GM18873 (cell line): ENCODE results near the gene EXOC4.
"Not testable (repeated sequence)": the region's sequence is repeated elsewhere in the genome, so short reads cannot be mapped to it uniquely, and the experiment has no call there.

Experiments
- ATAC-seq: cut with Tn5 transposase; IDR thresholded peaks from one replicate; pipeline ENCODE4 v1.9.1; 2021; ENCODE audit warnings: mild to moderate bottlenecking, moderate library complexity, moderate number of reproducible peaks; ENCODE audit not compliant: unreplicated experiment, low FRiP score

The EXOC4 gene

DNA sequence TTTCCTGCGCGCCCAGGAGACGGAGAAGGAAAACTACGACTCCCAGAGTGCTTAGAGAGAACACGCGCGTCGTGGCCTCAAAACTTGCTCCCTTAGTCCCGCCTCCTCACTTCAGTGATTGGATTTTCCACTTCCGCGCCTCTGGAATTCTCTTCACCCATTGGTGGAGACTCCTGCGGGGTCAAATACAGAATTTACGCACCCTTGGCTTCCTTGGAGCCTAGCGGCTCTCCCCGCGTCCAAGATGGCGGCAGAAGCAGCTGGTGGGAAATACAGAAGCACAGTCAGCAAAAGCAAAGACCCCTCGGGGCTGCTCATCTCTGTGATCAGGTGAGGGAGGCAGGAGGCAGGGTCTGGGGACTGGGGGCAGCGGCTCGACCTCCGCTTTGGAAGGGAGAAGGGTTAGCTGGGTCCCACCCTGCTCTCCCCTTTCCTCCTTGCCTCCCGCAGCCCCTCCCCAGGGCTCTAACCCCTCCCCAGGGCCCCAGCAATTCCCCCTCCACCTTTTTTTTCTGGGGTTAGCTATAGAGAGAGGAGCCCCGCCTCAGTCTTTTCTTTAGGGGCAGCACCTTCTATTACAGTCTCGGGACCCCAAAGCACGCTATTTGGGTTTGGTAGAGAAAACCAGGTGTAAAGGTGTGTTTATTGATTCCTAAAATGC lies at the start of gene EXOC4:
TSS of gene EXOC4 (plus strand) at position 221 of the 661 bp plus-strand sequence.
- ATAC-seq: peak; percentile 97

DNA sequence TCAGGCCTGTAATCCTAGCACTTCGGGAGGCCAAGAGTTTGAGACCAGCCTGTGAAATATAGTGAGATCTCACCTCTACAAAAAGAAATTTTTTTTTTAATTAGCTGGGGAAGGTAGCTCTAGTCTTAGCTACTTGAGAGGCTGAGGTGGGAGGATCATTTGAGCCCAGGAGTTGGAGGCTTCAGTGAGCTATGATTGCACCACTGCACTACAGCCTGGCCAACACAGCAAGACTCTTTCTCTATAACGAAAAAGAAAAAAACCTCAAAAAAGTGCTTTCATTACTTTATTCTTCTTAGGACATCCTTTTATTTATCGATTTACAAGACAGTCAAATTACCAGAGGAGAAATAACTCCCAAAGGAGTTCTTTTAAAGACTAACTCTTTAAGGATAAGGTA lies 49.4 kb upstream of the EXOC4 start:
- no peak for ATAC-seq

DNA sequence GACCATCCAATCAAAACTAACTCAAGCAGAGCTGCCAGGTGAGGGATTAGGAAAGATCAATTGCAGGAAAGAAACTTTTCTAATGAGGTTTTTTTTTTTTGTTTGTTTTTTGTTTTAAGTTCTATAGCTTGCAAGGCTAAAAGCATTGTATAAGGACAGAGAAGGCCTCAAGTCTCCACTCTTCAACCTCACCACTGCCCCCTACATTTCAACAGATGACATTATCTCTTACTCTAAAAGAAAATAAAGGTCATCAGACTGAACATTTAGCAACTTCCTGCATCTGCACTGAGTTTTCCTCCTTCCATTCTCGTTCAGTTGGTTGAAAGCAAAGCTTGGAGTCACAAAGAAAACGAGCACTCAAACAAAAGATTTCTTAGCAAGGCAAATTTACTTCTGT lies 45.2 kb upstream of the EXOC4 start:
- no peak for ATAC-seq

DNA sequence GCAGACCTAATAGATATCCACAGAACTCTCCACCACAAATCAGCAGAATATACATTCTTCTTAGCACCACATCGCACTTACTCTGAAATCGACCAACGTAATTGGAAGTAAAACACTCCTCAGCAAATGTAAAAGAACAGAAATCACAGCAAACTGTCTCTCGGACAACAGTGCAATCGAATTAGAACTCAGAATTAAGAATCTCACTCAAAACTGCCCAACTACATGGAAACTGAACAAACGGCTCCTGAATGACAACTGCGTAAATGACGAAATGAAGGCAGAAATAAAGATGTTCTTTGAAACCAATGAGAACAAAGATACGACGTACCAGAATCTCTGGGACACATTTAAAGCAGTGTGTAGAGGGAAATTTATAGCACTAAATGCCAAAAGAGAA lies 42.1 kb upstream of the EXOC4 start:
- not testable (repeated sequence) for ATAC-seq

DNA sequence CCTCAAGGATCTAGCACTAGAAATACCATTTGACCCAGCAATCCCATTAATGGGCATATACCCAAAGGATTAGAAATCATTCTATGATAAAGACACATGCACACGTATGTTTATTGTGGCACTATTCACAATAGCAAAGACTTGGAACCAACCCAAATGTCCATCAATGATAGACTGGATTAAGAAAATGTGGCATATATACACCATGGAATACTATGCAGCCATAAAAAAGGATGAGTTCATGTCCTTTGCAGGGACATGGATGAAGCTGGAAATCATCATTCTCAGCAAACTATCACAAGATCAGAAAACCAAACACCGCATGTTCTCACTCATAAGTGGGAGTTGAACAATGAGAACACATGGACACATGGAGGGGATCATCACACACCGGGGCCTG lies 39.1 kb upstream of the EXOC4 start:
- not testable (repeated sequence) for ATAC-seq

DNA sequence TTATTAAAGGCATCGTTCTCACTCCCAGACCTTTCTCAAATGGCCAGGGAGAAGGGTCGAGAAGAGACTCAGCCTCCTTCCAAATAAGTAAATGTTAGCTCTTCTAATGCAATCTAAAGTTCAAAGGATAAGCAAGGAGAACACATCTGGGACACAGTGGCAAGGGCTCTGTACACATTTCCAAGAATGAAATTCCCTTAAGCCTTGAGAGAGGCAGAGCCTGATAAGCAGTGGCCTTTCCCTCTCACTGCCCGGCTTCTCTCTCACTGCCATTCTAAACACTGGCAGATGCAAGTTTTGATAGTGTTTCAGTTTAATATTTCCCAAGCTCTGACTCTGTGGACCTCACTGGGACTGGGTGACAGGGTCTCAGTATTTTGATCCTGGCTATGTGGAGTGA lies 35.1 kb upstream of the EXOC4 start:
- ATAC-seq: no peak

DNA sequence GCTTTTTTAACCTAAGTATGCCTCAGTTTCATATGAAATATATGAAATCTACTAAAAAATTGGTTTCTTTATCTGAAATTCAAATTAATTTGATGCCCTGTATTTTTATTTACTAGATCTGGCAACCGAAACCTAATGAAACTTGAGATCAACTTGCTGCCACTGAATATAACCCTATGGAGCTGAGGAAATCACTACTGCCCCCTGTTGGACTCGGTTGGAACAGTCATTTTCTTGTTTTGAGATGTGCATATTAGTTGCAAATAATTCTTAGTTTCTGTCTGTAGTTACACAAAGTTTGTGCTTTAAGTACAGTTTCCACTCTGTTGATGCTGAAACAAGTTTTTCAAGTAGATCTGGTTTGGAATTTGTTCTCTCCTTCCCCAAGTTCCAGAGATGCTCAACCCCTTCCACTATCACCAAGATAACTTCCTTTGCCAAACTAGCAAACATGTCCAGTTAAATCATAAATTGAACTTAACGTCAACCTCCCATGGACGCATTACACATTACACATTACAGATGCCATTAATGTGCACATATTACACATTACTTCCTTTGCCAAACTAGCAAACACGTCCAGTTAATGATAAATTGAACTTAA lies 22.2 kb upstream of the EXOC4 start:
- no peak for ATAC-seq

DNA sequence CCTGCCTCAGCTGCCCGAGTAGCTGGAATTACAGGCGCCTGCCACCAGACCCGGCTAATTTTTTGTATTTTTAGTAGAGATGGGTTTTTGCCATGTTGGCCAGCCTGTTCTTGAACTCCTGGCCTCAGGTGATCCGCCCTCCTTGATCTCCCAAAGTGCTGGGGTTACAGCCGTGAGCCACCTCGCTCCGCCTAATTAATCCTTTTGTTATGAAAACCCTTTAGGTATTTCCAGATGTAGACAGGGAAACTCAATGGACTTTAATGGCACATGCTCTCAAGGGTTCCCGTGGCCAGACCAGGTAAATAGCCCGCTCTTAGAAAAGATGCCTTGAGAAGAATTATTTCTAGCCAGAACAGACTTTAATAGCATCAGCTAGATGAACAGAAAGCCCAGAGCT lies 19.7 kb upstream of the EXOC4 start:
- no peak for ATAC-seq

DNA sequence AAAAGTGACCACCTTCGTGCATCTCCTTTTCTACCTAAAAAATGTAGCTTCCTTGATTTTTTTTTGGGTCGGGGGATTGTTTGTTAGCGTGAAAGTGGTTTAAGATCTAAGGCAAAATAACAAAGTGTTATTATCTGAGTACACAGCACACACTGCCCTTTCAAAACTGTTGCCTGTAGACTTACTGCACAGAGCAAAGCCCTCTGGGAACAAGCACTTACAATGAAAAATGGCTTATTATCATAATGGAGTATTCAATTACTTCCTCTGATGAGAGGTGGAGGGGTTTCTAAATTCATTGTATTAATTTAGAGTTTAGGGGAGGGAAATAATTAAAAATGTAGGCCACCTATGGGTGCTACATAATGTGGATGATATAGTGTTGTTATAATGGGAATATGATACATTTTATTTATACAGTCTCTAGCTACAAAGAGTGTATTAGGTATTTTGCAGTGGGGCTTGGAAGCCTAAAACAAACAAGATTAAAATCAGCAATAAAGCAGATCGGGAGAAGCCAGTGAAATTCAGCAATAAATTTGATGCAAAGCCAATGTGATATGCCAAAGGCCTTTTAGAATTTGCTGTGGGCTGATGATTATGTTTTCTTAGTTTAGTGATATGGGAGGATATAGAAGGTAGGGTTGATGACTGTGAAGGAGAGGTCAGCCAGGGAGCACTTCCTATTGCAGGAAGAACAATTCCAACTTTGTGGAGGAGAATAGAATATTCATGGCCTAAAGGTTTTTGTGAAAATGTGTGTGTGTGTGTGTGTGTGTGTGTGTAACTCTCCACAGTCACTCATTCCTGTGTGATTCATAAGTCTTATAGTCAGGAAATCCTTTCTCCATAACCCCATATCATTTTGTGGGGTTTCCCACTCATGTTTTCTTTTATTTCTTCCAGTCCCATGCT lies 17.7 kb upstream of the EXOC4 start:
- ATAC-seq: no peak

DNA sequence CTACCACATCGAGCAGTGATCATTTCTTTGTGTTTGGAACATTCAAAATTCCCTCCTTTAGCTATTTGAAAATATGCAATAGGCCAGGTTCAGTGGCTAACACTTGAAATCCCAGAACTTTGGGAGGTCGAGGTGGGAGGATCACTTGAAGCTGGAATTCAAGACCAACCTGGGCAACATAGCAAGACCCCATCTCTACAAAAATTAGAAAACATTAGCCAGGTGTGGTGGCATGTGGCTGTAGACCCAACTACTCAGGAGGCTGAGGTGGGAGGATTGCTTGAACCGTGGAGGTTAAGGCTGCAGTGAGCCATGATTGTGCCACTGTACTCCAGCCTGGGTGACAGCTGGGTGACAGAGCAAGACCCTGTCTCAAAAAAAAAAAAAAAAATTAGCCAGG lies 15.3 kb upstream of the EXOC4 start:
- ATAC-seq: no peak

DNA sequence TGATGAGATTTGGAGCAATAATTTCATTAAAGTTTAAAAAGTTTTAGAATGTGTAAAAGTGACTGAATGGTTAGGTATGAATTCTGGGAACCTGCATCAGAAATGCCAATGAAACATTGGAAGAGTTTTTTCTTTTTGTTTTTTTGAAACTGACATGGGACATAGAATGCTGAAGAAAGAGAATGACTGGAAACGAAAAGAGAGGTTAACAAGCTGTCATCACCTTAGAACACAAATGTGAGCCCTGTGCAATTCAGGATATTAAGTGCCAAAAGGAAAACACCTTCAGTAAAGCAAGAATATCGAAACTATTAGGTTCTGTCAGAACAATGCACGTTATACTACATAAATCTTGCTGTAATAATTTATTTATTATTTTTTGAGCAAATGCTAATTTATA lies 12.6 kb upstream of the EXOC4 start:
- no peak for ATAC-seq

DNA sequence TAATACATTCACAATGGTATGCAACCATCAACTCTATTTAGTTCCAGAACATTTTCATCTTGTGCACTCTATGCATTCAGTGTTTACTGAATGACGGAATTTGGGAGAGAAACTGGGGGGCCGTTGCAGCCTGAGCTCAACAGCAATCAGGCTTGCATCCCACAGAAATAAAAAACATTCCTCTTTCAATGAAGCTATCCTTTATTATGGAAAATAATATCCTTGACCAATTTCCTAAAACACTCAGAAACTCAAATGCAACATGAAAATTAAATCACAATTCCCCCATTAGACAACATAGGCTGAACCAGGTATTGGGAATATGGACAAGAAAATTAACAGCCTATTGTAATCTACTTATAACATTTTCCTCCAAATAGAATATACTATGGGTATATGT lies 6.3 kb upstream of the EXOC4 start:
- no peak for ATAC-seq

DNA sequence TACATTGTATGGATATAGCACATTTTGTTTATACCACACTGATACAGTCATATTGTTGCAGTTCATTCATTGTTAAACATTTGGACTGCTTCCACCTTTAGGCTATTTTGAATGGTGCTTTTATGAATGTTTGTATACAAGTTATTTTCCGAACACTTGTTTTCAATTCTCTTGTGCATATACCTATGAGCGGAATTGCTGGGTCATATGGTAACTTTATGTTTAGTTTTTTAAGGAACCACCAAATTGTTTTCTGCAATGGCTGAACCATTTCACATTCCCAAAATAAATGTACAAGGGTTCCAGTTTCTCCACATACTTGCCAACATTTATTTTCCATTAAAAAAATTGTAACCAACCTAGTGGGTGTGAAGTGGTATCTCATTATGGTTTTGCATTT lies 4.0 kb upstream of the EXOC4 start:
- no peak for ATAC-seq

DNA sequence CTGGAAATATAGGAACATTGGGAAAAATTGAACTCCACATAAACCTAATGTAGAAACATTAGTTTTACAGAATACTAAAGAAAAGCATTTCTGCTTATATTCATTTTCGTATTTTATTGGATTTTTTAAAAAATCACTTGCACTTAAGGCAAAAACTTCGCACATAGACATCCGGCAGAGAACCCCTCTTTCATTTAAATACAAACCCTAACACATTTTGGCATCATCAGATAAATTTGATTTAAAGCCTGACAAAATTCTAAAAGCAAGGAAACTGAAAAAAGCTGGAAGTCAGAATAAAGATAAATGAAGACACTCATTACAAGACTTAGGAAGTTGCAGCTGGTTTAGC lies 396 bp upstream of the EXOC4 start:
- no peak for ATAC-seq

DNA sequence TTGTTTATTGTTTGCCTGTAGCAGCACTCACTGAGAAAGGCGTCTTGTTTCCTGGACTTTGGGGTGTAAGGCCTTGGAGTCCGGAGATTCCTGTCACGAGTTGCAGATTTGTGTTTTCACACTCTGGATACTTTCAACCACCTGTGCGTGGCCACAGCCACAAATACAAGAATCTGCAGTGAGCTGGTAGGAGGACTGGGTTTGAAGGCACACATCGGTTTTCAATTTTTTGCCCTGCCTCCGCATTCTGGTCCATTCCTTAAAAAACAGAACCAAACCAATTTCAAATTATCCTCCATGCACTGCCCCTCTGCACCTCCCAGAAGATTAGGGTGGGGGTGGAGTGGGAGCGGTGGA lies 619 bp downstream of the EXOC4 start:
- no peak for ATAC-seq

DNA sequence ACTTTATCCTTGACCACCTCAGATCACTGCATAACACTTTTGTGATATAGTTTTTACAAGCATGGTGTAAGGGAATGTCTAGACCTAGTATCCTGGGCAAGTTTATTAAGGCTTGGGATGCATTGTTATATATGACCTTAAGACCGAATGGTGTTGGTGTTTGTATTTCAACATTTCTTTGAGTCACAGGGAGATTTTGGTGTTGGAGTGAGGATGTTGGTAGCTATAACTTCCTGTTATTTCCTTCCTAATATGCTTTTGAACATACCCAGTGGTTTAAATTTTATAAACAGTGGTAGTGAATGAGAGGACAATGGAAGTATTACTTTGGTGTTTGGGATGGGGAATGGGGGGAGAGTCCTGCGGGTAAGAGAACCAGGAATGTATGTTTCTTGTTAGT lies 2.6 kb downstream of the EXOC4 start:
- no peak for ATAC-seq

DNA sequence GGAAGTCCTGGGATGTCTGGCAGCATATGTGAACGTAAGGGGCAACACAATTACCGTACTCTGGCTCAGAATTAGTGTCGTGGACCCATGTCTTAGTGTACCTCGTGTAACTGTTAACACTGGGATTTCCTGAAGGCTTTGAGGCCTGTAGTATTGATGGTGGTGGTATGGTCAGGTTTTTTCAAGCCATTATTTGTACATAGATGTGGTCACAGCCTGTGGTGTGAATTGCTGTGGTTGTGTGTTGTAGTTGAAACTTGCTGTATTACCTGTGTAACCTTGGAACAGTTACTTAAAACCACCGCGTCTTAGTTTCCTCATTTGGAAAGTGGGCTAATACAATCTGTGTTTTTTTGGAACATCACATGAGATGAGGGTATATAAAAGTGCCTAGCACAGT lies 5.3 kb downstream of the EXOC4 start:
- no peak for ATAC-seq

DNA sequence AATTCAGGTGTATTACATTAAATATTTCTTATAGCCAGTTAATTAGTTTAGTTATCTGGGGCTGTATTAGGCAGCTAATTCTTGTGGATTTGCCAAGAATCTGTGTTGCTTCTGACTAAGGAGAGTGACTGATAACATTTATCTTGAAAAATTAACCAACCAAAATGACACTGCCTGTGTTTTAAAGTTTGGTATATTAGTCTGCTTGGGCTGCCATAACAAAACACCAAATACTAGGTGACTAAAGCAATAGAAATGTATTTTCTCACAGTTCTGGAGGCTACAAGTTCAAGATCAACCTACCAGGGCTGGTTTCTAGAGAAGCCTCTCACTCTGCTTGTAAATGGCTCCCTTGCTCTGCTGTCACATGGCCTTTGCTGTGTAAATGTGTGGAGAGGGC lies 12.9 kb downstream of the EXOC4 start:
- ATAC-seq: no peak

DNA sequence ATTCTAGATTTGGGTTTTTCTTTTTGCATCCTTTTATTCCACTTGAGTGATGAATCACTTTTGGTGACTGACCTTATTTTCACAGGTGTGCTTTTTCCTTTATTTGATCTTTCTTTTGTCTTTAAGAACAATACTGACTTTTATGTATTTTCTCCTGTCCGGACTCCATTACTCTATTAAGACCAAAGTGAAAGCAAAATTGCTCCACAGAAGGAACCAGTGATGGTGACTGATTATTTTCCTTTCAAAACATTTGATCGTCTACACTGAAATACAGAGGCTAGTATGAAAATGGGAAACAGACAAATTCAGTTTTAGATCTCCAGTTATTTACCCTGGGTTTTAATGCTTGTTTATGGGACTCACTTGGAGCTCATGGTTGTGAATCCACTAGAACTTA lies 15.5 kb downstream of the EXOC4 start:
- ATAC-seq: no peak

DNA sequence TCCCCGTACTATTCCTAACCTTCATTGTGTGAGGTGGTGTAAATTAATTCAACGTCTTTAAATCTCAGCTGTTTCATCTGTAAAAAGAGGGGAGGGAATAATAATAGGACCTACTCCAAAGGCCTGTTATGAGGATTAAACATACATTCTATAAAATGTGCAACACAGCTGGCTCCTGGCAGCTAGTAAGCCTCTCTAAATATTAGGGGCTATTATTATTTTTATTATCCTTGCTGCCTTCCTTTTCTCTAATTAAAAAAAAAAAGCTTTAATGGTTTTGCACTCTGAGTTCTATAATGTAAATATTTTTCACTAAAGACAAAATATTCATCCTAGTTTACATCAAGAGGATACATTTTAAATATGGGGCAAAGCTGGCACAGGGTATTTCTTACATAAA lies 19.5 kb downstream of the EXOC4 start:
- no peak for ATAC-seq

DNA sequence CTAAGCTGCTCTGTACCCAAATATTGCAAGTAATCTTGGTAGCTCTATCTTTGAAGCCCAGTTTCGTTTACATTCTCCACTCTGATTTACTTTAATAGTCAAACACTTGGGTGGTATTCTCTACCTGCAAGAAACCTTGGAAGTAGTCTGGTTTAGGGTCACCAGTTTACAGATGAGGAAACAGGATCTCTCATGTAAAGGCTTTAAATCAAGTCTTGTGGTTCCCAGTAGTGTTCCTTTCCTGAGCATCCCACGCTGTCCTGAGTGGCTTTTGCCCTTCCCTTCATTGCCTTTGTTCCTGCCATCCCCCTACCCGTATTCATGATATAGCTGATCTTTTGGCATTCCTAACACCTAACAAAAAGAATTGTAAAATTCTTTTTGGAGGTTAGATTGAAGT lies 20.3 kb downstream of the EXOC4 start:
- ATAC-seq: no peak

DNA sequence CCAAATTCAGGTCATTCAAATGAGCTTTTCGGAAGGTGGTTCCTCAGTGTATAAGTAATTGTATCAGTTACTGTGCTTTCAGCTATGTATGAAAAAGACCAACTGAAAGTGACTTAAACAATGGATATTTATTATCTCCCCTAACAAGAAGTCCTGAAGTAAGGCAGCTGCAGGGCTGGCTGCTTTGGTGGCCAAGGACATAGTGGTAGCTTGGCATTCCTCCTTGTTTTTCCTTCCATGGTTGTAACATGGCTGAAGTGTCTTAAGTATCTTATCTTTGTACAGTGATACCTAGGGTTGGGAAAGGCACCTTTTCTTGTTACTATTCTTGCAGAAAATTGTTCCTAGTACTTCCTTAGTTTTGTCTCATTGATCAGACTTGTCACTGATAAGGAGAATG lies 21.4 kb downstream of the EXOC4 start:
- ATAC-seq: no peak
